ENCODE results near the gene GBP1.
"Not testable (repeated sequence)": the region's sequence is repeated elsewhere in the genome, so short reads cannot be mapped to it uniquely, and the experiment has no call there.

GBP1 gene

DNA sequence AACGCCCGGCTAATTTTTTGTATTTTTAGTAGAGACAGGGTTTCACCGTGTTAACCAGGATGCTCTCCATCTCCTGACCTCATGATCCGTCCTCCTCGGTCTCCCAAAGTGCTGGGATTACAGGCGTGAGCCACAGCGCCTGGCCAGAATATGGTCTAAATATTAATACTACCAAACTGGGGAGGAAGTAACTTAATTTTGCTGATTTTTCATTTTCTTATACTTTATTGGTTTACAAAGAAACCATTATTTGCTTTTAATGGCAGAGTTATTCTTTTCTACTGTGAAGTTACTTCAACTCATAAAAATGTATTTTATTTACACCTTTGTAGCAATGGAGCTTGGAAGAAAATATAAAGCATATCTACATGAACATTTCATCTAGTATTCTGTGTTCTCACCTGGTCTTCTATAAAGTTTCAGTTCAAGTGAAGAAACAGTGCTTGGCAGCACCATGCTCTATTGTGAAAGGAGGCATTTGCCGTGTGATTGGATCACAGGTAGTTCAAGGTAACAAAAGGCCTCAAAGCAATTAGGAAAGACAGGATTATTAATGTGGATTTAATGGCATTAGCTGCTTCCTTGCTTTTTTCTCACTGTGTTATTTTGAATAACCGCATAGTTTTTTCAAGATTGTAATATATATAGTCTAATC lies 13.6 kb downstream of the GBP1 start:
- DNase-seq (ENCODE audit: low read depth) = no peak

- DNase-seq (ENCODE audit: low read depth) = no peak
Measured at GRCh38 chr1:89050649-89051033, 14.4 kb downstream of the GBP1 start.

DNA sequence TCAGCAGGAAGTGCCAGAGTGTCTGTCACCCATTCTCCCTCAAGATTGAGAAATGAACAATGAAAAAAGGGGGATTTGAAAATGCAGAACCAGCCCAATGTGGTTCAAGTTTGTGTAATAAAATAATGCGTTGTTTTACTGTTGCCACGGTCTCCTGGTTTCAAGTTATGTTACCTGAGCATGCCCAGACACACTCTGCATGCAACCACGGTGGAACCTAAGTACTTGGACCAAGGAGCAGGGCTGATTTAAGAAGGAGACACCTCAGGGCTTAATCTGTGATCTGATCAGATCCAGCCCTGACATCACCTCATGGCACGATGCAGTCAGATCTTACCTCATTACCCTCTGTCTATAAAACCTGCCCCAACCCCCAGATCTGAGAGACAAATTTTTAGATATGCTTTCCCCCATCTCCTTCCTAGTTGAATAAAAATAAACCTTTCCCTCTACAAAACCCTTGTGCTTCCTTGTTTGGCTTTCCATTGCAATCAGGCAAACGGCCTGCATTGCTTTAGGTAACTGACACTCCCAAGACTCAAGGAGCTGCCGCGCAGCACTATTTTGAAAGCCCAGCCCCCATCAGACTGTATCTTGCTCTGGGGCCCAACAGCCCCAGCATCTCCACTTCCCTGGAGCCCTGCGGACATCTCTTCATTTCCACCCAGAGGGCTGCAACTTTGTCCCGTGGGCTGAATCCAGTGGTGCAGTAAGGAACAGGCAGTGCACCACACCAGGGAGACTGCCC lies 14.9 kb downstream of the GBP1 start:
- not testable (repeated sequence) for DNase-seq (ENCODE audit: low read depth)

- not testable (repeated sequence) for DNase-seq (ENCODE audit: low read depth)
Measured at GRCh38 chr1:89049187-89049586, 15.8 kb downstream of the GBP1 start.

DNA sequence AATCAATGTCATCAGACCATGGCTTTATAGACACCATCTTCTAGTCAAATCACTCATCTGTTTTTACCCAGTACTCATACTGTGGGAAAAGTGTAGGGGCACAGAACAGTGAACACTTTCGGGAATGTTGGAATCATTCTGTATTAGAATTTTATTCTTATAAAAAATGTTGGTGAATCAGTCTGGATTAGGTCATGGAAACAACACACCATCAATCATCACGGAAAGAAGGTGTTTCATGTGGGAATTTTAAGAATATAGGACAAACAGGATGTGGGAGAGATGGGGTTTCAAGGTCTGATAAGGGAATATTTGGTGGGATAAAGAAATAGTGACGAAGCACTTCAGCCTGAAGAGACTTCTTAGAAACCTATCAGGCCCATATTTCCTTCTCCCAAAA lies 17.3 kb downstream of the GBP1 start:
- no peak for DNase-seq (ENCODE audit: low read depth)

- DNase-seq (ENCODE audit: low read depth) = not testable (repeated sequence)
Measured at GRCh38 chr1:89046318-89047183, 18.5 kb downstream of the GBP1 start.

- no peak for DNase-seq (ENCODE audit: low read depth)
Measured at GRCh38 chr1:89044970-89045721, 19.9 kb downstream of the GBP1 start.

DNA sequence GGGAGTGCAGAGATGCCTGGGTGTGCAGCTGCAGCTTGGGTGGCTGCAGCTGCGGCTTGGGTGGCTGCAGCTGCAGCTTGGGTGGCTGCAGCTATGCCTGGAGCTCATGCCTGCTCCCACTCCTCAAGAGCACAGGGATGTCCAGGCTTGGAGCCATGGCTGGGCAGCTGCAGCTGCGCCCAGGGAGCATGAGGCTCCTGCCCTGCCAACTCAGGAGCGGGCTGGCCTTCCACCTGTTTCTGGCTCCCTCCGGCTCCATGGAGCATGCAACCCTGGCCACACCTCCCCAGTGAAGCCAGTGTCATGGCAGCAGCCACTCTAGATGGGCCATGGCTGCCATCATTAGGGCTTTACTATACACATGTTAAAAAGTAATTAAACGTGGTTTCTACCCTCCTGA lies 21.1 kb downstream of the GBP1 start:
- no peak for DNase-seq (ENCODE audit: low read depth)

DNA sequence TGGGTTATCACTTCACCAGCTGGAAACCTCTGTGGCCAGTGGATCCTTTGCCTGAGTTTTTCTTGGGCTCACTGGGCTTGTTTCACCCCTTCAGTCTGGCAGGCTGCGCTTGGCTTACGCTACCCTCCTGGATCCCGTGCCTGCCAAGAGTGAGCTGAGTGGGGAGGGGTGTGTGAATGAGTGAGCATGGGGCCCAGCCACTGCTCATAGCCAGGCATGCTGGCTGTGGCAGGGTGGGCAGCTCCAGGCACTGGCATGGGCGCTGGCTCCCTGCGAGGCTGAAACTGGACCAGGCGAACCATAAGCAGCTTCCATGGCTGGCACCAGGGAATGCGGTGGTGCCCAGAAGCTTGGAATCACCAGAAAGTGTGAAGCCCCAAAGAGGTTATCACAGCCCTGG lies 22.5 kb downstream of the GBP1 start:
- no peak for DNase-seq (ENCODE audit: low read depth)

DNA sequence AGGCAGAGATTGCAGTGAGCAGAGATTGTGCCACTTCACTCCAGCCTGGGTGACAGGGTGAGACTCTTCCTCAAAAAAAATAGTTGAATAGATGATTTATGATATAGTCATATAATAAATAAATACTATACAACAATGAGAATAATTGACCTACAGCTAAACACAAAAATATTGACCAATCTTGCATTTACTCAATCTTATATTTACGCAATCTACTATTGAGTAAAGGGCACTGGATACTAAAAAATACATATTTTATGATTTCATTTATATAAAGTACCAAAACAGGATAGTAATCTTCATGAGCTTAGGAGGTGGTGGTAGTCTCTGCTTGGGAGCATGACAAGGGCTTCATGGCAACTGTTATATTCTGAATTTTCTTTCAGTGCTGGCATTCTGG lies 23.3 kb downstream of the GBP1 start:
- no peak for DNase-seq (ENCODE audit: low read depth)

GRCh38 chr1:89041119-89041641 lies 23.8 kb downstream of the GBP1 start:
- DNase-seq (ENCODE audit: low read depth) = no peak

- DNase-seq (ENCODE audit: low read depth) = no peak
Measured at GRCh38 chr1:89040315-89040626, 24.7 kb downstream of the GBP1 start.

- DNase-seq (ENCODE audit: low read depth) = no peak
Measured at GRCh38 chr1:89037186-89037585, 27.8 kb downstream of the GBP1 start.

DNA sequence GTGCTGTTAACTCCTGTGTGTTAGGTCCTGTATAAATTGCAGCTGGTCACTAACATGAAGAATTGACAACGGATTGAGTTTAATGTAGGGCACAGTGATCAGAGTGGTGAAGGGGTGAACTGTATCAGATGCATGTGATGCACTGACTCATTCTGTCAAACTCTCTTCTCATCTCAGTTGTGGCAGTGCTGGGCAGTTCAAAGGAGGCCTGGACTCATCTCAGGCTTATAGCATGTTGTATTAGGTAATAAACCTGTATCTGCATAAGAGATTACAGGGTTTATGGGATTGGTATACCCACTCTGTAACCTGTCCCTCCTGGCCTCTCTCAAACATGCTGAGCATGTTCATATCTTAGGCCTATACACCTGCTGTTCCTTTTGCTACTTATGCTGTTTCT lies 29.9 kb downstream of the GBP1 start:
- no peak for DNase-seq (ENCODE audit: low read depth)

DNA sequence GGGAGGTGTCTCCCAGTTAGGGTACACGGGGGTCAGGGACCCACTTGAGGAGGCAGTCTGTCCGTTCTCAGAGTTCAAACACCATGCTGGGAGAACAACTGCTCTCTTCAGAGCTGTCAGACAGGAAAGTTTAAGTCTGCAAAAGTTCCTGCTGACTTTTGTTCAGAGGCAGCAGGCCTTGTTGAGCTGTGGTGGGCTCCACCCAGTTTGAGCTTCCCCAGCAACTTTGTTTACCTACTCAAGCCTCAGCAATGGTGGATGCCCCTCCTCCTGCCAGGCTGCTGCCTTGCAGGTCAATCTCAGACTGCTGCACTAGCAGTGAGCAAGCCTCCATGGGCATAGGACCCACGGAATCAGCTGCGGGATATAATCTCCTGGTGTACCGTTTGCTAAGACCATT lies 31.0 kb downstream of the GBP1 start:
- DNase-seq (ENCODE audit: low read depth) = not testable (repeated sequence)

DNA sequence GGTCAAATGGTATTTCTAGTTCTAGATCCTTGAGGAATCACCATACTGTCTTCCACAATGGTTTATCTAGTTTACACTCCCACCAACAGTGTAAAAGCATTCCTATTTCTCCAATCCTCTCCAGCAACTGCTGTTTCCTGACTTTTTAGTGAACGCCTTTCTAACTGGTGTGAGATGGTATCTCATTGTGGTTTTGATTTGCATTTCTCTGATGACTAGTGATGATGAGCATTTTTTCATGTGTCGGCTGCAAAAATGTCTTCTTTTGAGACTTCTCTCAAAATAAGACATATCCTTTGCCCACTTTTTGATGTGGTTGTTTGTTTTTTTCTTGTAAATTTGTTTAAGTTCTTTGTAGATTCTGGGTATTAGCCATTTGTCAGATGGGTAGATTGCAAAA lies 36.0 kb downstream of the GBP1 start:
- DNase-seq (ENCODE audit: low read depth) = not testable (repeated sequence)

- DNase-seq (ENCODE audit: low read depth) = no peak
Measured at GRCh38 chr1:89025928-89026327, 39.1 kb downstream of the GBP1 start.

GRCh38 chr1:89023026-89023425 lies 42.0 kb downstream of the GBP1 start:
- no peak for DNase-seq (ENCODE audit: low read depth)

GRCh38 chr1:89022167-89022959 lies 42.6 kb downstream of the GBP1 start, which contains the start of gene GBP3:
Gene GBP3 (minus strand): TSS chr1:89022866. CDS start chr1:89020721, 2,145 bp downstream.
- DNase-seq (ENCODE audit: low read depth) = no peak

GRCh38 chr1:89018318-89018717 lies 46.7 kb downstream of the GBP1 start:
- DNase-seq (ENCODE audit: low read depth) = not testable (repeated sequence)

GRCh38 chr1:89008511-89008910 lies 56.5 kb downstream of the GBP1 start:
- DNase-seq (ENCODE audit: low read depth) = no peak

All from activated T-cell treated with anti-CD3 and anti-CD28 coated beads for 1 hour (primary cell).